AG09309 (cell line): Measurements from ENCODE around the gene LDB2.

ENCODE experiments used
- DNase-seq: peaks from one replicate; pipeline ENCODE4 v3.0.0-alpha.2; 2010; ENCODE audit warnings: low read depth
- H3K4me3 ChIP-seq: 2 replicates; pipeline ENCODE4 v1.5.1; 2011; ENCODE audit warnings: mild to moderate bottlenecking, low read depth, low read length, moderate library complexity; ENCODE audit not compliant: control insufficient read depth
- TF ChIP-seq, protein P1 (sequence below): IDR thresholded peaks from 2 replicates; pipeline ENCODE4 v1.5.1; 2011; ENCODE audit warnings: mild to moderate bottlenecking, low read depth, low read length, inconsistent platforms; ENCODE audit not compliant: insufficient read depth, control insufficient read depth; ENCODE audit errors: missing control alignments

The LDB2 gene

DNA sequence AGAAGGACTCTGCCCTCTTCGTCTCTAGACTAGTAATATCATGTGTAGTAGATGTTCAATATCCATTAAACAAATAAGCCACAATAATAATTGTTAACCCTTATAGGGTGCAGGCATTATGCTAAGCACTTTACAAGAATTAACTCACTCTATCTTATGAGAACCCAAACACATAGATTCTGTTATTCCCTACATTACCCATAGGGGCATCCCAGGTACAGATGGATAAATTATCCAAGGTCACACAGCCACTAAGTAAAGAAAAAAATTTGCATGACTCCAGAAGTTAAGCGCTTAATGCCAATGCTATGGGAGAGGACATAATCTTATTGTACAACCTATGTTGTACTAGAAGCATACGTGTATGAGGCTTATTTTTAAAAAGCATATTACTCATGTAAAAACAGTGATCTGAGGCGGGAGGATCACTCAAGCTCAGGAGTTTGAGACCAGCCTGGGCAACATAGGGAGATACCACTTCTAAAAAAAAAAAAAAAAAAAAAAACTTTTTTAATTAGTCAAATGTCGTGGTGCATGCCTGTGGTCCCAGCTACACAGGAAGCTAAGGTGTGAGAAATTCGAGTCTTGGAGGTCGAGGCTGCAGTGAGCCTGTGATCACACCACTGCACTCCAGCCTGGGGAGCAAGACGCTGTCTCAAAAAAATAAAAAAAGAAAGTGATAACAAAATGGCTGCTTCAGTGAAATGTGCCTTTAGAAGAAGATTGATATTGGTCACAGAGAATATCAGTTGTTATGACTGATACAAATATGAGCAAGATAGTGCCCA lies 13.6 kb downstream of the LDB2 start:
- H3K4me3 ChIP-seq: no peak overlapping the region
- TF ChIP-seq, protein P1, sequence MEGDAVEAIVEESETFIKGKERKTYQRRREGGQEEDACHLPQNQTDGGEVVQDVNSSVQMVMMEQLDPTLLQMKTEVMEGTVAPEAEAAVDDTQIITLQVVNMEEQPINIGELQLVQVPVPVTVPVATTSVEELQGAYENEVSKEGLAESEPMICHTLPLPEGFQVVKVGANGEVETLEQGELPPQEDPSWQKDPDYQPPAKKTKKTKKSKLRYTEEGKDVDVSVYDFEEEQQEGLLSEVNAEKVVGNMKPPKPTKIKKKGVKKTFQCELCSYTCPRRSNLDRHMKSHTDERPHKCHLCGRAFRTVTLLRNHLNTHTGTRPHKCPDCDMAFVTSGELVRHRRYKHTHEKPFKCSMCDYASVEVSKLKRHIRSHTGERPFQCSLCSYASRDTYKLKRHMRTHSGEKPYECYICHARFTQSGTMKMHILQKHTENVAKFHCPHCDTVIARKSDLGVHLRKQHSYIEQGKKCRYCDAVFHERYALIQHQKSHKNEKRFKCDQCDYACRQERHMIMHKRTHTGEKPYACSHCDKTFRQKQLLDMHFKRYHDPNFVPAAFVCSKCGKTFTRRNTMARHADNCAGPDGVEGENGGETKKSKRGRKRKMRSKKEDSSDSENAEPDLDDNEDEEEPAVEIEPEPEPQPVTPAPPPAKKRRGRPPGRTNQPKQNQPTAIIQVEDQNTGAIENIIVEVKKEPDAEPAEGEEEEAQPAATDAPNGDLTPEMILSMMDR: no peak
- no peak for DNase-seq

DNA sequence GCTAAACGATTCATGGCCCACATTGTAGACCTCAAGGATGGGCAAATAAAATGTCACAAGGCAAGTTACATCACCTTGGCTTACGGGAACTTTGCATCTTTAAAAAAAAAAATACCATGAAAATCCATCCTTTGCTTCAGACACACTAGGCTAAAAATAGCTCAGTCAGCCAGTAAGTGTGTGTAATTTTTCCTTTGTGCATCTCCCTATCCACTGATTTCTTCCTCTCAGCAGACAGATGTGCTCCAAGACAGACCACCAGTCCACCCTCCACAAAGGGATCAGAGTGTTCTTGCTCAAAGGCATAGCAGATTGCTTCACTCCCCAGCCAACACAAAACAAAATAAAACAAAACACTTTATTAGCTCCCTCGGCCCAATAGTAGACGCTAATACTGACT lies 14.6 kb downstream of the LDB2 start:
- H3K4me3 ChIP-seq: no peak overlapping the region
- no peak for DNase-seq
- TF ChIP-seq, protein P1: no peak

DNA sequence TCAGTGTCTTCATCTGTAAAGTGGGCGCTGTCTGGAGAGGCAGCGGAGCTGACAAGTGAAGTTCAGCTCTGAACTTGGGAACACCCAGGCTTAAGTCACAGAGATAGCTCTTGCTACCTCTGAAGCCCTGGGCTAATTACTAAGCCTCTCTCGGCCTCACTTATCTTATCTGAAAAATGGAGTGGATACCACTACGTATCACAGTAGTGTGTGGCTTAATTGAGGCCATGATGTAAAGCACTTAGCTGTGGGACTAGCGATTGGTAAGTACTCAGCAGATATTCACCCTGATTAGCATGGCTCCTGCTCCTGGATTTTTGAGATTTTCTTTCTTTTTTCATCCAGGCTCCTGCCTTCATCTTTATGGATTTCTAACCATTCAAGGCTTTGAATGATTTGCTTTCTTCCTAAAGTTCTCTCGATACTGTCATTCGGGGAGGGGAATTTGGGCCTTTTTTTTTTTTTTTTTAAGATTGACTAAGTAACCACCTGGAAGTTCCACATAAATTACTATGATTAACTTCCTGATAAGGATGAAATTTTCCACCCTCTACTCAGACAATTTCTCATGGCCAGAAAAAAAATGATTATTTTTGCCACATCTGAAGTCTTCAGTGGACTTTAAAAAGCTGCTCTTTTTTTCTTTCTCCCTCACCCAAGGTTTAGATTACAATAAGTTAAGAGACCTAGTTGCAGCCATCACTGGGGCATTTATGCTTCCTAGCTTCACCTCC lies 17.1 kb downstream of the LDB2 start:
- H3K4me3 ChIP-seq: no peak overlapping the region
- TF ChIP-seq, protein P1: no peak
- DNase-seq: no peak

DNA sequence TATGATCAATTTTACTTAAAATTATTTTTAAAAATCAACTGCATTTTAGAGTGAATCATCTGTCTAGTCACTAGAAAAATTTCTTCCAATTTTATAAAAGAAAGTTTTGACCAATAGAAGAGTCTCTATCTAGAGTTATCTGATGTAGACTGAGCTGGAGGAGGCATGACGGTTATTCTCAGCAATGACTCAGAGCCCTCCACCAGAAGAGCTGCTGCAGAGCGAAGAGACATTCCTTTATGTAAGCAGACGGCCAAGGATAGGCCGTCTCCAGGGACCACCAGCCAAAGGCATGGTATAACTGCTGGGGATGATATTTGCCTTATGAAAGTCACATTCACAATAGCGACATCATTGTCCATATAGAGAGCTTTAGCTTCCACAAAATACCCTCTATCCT lies 23.0 kb downstream of the LDB2 start:
- peak; percentile 75 for DNase-seq
- TF ChIP-seq, protein P1: no peak
- H3K4me3 ChIP-seq: no peak overlapping the region

DNA sequence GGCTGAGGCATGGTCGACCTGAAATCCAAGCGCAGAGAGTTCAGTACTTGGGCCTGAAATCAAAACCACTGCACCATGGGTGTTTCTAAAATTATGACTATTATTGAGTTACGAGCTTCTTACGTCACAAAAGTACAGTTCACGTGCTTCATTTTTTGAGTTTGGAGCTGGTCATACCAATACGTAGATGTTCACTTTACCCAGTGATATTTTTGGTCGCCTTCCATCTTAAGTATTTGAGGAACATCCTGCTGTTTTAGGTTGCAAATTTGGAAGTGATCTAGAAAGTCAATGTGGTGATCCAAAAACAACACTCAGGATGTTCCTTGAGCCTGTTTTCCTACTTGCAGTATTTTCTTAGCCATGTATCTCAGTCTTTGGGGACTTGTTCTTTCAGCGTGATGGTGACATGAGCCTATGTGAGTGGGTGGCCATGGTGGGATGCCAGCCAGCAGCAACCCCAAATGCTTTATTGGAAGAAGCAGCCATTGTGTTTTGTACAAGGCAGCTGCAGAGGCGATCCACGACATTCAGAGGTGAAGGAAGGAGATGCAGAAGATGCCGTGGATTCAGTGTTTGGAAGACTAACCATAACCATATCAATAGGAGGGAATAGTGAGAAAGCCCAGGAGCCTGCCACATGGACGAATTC lies 28.7 kb downstream of the LDB2 start:
- no peak for DNase-seq
- H3K4me3 ChIP-seq: no peak overlapping the region
- TF ChIP-seq, protein P1: no peak

DNA sequence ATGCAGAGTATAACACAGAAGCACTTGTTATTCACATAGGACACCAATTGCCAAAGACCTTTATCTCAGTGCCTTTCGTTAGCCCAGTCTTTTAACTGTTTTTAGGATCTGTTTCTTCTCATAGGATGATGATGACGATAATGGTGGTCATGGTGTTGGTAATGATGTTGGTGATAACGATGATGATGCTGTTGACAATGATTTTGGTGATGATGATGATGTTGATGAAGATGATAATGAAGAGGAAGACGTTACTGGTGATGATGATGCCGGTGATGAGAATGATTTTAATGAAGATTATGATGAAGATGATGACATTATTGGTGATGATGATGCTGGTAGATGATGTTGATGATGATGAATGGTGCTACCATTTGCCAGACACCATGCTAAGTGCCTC lies 29.8 kb downstream of the LDB2 start:
- no peak overlapping the region for H3K4me3 ChIP-seq
- no peak for DNase-seq
- TF ChIP-seq, protein P1: no peak
